NCI-H460 (cell line): Measurements from ENCODE around the gene CENPU. TPM values are rescaled to one million over a fixed set of nuclear protein-coding genes. Genes with fewer than 3 reads are reported as not detected.
"Not testable (repeated sequence)": the region's sequence is repeated elsewhere in the genome, so short reads cannot be mapped to it uniquely, and the experiment has no call there.

ENCODE experiments used
- DNase-seq: peaks from one replicate; pipeline ENCODE4 v3.0.0-alpha.2; 2016; ENCODE audit warnings: low read depth; ENCODE audit errors: extremely low read depth
- polyA plus RNA-seq: library from polyadenylated mRNA; depleted of rRNA; stranded (reverse); fragments of >200 nt; gene quantifications from 2 replicates; pipeline ENCODE4 v1.2.3, GENCODE V29; 2014; cell fraction: nucleus; rRNA removed
- total RNA-seq: library from RNA; depleted of rRNA; stranded (reverse); fragments of >200 nt; shearing (Covaris generic); gene quantifications from 2 replicates; pipeline ENCODE4 v1.2.3, GENCODE V29; 2014; rRNA removed

Gene CENPU
- total RNA-seq = 33.9 and 36.9 TPM in 2 replicates
- polyA plus RNA-seq = 56.8 and 59.2 TPM in 2 replicates

- peak; percentile 96 for DNase-seq
Measured at GRCh38 chr4:184733654-184734524, at the start of gene CENPU. Gene CENPU, minus strand, starts transcription at chr4:184734096. Its CDS starts 34 bp downstream, at chr4:184734062.

GRCh38 chr4:184782731-184783373 lies 49.0 kb upstream of the CENPU start:
- DNase-seq = no peak

- not testable (repeated sequence) for DNase-seq
Measured at GRCh38 chr4:184779160-184779559, 45.3 kb upstream of the CENPU start.

- DNase-seq = no peak
Measured at GRCh38 chr4:184778325-184778724, 44.4 kb upstream of the CENPU start.

- DNase-seq = no peak
Measured at GRCh38 chr4:184776821-184777220, 42.9 kb upstream of the CENPU start.

GRCh38 chr4:184775854-184776555 lies 42.1 kb upstream of the CENPU start:
- no peak for DNase-seq

- DNase-seq = no peak
Measured at GRCh38 chr4:184774152-184774551, 40.3 kb upstream of the CENPU start.

- DNase-seq = no peak
Measured at GRCh38 chr4:184771416-184771815, 37.5 kb upstream of the CENPU start.

GRCh38 chr4:184769141-184769765 lies 35.4 kb upstream of the CENPU start:
- no peak for DNase-seq

GRCh38 chr4:184768296-184768695 lies 34.4 kb upstream of the CENPU start:
- no peak for DNase-seq

GRCh38 chr4:184766446-184766845 lies 32.5 kb upstream of the CENPU start:
- no peak for DNase-seq

GRCh38 chr4:184765473-184766340 lies 31.8 kb upstream of the CENPU start:
- DNase-seq = no peak

GRCh38 chr4:184764601-184765000 lies 30.7 kb upstream of the CENPU start:
- DNase-seq = no peak

GRCh38 chr4:184763150-184763780 lies 29.4 kb upstream of the CENPU start:
- no peak for DNase-seq

GRCh38 chr4:184762100-184762499 lies 28.2 kb upstream of the CENPU start:
- no peak for DNase-seq

GRCh38 chr4:184760681-184761080 lies 26.8 kb upstream of the CENPU start:
- no peak for DNase-seq

- no peak for DNase-seq
Measured at GRCh38 chr4:184757810-184758209, 23.9 kb upstream of the CENPU start.

GRCh38 chr4:184756399-184756798 lies 22.5 kb upstream of the CENPU start:
- DNase-seq = no peak

GRCh38 chr4:184755278-184755677 lies 21.4 kb upstream of the CENPU start:
- DNase-seq = no peak
